ENCODE data around the gene SHTN1.

SHTN1 gene

GRCh38 chr10:116980041-116980440 lies 24.9 kb downstream of the SHTN1 start:
- DNase-seq: no peak

- no peak for DNase-seq
Observed at GRCh38 chr10:116978901-116979300, 26.1 kb downstream of the SHTN1 start.

GRCh38 chr10:116974456-116975005 lies 30.5 kb downstream of the SHTN1 start:
- no peak for DNase-seq

DNA sequence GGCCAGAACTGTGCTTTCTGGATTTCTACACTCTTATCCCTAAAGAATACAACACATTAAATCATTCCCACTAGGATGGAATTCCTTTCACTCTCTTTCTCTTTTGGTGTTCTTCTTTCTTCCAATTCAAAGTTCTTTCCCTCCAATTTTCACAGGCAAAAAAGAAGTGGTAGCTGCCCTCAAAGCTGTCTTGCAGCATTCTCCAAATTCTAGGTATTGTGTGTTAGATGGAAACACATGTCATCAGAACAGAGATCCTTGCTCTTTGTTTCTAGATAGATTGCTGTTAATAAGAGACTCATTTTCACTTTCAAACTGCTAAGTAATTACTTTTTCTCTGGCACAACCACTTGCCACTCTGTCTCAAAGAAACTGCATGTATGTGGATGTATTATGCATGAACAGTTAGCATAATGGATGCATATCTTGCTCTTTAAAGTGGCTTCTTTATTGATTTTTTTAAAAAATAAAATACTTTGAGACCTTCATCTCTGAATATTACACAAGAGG lies 31.0 kb downstream of the SHTN1 start:
- DNase-seq: no peak

GRCh38 chr10:116973371-116973905 lies 31.5 kb downstream of the SHTN1 start:
- no peak for DNase-seq

GRCh38 chr10:116972131-116972530 lies 32.9 kb downstream of the SHTN1 start:
- DNase-seq: no peak

GRCh38 chr10:116970050-116970449 lies 34.9 kb downstream of the SHTN1 start:
- no peak for DNase-seq

- DNase-seq: no peak
Observed at GRCh38 chr10:116968331-116968730, 36.7 kb downstream of the SHTN1 start.

DNA sequence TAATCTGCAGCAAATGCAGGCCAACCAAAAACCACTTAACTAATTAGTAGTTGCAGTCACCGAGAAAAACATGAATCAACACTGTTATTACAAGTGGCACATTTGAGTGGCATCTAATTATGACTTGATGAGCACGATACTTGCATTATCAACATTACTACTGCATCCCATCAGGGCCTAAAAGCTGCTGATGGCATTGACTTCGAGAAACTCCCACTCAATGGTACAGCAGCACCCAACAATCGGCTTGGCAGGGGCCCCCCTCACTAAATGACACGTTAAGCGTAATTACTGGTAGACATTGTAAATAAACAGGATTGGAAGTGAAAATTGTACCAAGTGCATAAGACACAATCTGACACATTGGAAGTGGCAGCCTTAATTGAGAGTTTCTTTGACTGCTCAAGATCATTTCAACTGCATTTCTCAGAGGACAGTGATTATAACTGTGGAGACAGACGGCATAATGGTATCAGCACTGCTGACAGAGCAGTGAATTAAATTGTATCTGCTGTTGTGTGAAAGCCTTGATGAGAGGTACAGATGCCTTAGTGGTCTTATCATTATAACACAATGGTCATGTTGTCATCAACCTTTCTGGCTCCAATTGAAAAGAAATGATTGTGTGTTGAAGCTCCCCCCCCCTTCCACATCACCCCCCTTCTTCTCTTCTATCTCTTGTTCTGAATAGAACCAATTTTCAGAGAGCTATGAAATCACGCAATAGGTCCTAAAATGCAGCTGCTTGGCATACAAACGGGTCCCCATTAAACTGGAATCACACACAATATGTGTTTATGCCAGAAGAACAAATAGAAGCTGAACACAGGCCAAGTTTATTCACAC lies 43.4 kb downstream of the SHTN1 start:
- DNase-seq: no peak

DNA sequence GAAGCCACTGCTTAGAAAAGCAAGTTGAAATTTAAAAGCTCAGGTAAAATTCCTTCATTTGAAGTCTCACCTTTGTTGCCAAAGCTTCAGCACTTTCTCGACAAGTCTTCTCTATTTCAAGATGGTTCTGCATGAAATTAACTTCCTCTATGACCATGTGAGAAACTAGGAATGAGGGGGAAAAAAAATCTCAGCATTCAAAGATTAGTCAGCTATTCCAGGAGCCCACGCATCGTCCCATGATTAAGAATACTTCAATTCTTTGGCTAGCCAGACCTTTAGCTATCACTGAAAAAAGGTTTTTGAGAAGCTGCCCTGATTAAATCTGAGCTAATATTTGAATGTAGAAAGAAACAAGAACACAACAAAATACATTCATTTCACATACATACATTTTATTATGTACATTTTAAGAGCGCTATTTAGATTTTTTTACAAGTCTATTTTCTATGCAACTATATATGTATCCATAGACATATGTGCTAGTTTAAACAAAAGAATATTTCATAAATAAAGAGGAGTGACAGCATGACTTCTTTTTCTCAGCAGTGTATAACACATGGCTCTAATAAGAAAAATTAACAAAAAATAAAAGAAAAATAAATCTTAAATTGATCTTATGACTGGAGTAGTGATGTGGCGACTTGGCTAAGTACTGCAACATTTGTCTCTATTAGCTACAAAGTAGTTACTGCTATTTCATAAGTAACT lies 44.8 kb downstream of the SHTN1 start:
- DNase-seq: no peak

DNA sequence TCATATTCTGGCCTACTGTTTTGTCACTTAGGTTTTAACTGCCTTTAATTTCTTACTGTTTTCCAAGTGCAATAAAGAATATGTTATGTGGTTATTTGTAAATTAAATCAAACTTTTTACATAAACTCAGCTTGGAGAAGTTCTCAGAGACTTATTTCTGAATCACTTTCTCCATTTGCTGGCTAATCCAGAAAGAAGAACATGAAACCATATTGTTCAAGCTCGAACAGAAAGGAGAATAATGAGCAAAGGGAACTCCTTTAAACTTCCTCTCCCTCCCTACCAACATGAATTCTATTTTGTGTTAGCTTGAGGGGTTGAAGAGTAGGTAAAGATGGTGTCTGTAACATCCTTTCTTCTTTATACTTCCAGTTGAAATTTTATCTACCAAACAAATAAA lies 52.3 kb downstream of the SHTN1 start:
- no peak for DNase-seq

DNA sequence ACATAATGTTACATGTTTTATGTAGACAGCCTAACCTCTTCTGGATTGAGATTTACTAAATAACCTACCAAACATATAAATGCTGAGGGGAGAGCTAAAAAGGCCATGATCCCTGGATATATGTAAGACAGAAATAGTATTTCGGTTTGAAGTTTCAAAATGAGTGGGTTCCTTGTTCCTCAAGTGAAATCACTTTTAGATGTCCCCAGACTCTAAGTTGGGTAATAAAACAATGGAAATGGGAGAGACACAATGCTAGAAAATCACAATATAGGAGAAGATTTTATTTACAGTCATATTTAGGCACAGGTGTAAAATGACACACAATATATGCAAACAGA lies 56.5 kb downstream of the SHTN1 start:
- DNase-seq: no peak

DNA sequence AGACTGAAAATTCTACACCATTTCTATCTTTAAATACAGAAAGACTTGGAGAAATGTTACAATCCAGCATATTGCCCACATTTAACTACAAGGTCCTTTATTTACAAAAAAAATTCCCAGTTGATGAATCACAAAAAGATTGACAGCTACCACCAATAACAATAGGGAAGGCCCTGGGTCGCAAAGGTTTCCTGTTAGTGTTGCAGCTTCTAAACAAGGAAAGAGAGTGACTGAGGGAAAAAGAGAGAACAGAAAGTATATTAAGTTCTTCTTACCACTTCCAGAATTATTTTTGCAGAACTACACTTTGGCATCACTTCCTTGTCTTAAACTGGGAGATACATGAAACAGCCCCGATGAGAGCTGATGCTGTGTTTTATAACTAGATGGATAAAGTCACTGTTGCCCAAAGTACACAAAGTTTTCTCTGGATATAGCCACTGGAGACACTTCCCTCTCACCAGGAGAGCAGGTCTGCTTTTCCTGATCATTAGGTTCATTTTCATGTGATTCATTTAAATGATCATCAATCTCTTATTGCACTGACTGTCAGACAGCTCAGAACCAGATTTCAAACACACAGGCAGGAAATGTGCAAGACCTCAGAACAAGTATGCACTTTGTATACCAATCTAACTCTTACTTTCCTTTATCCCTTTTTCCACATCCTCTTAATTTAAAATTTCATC lies 57.0 kb downstream of the SHTN1 start:
- DNase-seq: no peak

DNA sequence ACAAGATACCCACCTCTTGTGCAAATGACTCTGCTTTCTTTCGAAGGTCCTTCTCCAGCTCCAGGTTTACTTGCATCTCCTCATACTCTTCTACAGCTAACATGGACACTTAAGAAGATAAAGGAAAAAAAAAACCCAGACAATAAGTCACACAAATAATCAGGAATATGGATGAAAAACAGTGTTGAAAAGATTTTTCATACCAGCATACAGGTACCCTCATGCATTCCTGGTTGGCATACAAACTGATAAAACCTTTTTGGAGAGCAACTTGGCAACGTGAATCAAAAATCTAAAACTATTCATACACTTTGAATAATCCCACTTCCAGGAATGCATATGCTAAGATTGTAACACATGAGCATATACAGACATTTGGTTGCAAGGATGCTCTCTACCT lies 60.1 kb downstream of the SHTN1 start:
- no peak for DNase-seq

GRCh38 chr10:116931806-116932205 lies 73.2 kb downstream of the SHTN1 start:
- no peak for DNase-seq

GRCh38 chr10:116926426-116926825 lies 78.6 kb downstream of the SHTN1 start:
- DNase-seq: no peak

DNA sequence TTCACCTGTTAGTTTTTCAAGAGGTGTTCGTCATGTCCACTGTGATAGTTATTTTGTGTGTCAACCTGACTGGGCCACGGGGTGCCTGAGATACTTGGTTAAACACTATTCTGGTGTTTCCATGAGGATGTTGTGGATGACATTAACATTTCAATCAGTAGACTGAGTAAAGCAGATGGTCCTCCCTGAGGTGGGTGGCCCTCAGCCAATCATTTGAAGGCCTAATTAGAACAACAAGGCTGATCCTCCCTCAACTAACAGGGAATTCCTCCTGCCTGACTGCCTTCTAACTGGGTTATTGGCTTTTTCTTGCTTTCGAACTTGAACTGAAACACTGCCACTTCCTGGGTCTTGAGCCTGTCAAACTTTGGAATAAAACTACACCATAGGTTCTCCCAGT lies 79.9 kb downstream of the SHTN1 start:
- DNase-seq: no peak

- no peak for DNase-seq
Observed at GRCh38 chr10:116919706-116920105, 85.3 kb downstream of the SHTN1 start.

- no peak for DNase-seq
Observed at GRCh38 chr10:116919164-116919563, 85.8 kb downstream of the SHTN1 start.

DNA sequence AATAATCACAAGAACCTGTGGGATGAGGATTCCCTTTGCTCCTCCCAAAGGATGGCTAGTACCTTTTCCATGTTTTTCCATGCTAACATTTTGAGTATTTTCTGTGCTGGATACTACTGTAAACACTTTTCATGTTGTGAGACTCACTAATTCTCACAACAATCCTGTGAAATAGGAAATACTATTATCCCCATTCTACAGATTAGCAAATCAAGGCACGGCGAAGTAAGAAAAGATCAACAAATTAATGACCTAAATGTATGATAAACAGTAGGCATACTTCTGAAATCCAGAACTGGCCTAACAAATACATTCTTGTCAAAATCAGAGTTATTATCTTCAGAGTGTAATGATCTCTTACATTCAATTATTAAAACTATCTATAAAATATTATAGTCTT lies 86.4 kb downstream of the SHTN1 start:
- DNase-seq: no peak

GRCh38 chr10:116917481-116917880 lies 87.5 kb downstream of the SHTN1 start:
- DNase-seq: no peak

DNA sequence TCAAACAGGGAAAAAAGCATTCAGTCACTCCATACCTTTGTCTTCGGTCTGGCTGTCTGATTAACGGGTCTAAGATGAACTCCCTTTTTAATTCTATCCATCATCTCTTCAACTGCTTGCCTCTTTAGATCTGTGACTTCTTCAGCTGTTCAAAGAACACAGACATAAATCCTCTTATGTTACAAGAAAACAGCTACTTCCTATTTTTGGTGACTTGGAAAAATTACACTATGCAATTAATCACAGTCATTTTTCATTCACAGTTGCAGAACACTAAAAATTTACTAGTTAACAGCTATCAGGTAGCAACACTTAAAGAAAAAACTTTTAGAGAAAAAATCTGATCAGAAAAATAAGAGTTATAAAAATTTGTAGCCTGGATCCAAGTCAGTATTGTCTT lies 89.6 kb downstream of the SHTN1 start:
- no peak for DNase-seq

GRCh38 chr10:116913695-116914094 lies 91.3 kb downstream of the SHTN1 start:
- no peak for DNase-seq
